HG03457 (cell line): ENCODE measurements around the gene HOXA10.

ENCODE experiments used
- ATAC-seq: cut with Tn5 transposase; IDR thresholded peaks from one replicate; pipeline ENCODE4 v1.9.1; 2021; ENCODE audit warnings: moderate number of reproducible peaks; ENCODE audit not compliant: unreplicated experiment

The HOXA10 gene

DNA sequence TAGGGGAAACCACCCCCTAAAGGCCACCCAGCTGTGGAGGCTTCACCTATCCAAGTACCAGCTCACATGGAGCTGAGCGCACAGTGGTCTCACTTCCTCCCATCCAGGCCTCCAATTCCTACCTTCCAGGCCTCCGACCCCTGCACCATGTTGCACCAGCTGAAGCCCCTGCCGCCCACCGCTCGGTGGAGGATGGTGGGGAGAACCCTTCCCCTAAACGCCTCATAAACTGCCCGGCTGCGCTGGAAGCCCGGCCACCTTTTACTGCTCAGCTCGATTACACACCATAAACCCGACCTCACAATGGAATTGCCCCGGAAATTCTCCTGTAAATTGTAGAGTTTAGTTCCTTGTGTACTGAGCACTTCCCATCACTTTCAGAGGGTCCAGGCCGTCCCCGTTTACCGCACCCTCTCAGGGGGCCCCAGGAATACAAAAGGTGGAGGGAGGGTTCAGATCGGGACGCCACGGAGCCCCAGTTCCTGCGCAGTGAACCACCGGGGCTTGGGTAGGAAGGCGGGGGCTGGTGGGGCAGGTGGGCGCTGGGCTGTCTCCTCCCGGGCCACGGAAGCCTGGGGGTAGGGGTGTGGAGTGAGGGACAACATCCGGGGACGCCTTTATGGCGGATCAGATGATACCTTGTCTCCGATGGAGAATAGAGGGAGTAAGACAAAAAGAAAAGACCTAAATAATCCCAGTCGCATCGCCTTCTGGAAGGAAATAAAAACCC, 16.3 kb downstream of the HOXA10 start:
- ATAC-seq: no peak

DNA sequence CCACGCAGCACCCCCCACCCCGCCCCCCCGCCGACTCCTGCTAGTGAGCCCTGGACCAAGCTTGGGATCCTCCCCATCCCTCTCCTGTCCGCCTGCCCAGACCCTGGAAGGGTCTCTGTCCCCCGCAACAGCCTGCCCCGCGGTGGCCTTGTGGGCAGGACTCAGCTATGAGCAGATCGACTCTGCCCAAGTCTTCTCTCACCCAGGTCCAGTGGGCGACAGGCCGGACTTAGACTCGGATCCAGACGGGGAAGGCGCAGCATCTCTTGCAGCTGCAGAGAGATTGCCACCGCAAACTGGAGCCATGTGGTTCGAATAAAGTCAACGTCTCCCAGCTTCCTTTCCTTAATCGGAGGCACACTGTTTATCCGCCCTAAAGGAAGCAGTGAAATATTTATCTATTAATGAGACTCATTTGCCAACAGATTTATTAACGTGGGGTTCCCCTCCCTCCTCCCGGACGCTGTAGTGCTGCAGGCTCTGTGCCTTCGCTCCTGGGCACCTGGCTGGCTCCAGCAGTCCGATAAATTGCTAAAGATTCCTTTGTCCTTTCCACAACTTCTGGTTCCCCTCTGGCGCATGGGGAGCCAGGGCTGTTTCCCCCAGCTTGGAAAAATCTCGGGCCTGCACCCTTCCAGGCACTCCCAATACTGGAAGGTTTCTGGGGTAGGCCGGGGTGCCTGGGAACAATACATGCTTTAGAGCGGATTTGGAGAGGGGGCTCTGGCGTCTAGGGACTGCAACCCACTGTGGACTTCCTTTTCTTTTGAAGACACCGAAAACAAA, 17.0 kb downstream of the HOXA10 start:
- ATAC-seq: no peak

DNA sequence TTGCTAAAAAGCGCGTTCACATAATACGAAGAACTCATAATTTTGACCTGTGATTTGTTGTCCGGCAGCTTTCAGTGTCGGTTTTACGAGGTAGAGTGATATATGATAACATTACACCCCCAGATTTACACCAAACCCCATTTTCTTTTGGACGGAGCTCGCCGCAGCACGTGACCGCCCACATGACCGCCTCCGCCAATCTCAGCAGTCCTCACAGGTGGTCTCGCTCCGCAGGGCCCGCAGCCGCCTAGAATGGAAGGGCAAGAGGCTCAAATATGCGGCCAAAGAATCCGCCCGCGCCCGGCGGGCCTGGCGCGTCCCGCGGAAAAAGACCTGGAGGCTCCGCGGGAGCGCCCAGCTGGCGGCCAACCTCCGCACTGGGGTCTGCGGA, 17.6 kb downstream of the HOXA10 start, which contains the start of gene HOXA7:
Gene HOXA7, minus strand, starts transcription at position 168 of the 391 bp plus-strand sequence. Its CDS starts 130 bp downstream, at position 38.
- ATAC-seq: no peak

DNA sequence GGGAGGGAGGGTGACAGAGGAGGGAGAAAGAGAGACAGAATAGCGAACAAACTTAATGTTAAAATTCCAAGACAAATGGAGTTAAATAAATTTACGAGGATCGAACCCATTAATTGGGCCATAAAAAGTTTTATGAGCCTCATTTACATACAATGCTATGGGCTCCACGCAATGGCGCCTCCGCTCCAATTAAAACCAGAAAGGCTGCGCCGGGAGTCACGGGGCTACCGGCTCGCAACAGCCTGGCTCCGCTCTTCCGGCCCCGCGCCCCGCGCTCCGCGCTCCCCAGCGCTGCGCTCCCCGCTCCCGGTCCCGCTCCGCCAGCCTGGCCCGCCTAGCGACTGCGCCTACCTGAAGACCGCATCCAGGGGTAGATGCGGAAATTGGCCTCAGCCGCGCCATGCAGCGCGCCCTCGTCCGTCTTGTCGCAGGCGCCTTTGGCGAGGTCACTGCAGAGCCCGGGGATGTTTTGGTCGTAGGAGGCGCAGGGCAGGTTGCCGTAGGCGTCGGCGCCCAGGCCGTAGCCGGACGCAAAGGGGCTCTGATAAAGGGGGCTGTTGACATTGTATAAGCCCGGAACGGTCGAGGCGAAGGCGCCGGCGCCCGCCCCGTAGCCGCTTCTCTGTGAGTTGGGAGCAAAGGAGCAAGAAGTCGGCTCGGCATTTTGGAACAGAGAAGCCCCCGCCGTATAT, 18.2 kb downstream of the HOXA10 start:
- ATAC-seq: no peak

DNA sequence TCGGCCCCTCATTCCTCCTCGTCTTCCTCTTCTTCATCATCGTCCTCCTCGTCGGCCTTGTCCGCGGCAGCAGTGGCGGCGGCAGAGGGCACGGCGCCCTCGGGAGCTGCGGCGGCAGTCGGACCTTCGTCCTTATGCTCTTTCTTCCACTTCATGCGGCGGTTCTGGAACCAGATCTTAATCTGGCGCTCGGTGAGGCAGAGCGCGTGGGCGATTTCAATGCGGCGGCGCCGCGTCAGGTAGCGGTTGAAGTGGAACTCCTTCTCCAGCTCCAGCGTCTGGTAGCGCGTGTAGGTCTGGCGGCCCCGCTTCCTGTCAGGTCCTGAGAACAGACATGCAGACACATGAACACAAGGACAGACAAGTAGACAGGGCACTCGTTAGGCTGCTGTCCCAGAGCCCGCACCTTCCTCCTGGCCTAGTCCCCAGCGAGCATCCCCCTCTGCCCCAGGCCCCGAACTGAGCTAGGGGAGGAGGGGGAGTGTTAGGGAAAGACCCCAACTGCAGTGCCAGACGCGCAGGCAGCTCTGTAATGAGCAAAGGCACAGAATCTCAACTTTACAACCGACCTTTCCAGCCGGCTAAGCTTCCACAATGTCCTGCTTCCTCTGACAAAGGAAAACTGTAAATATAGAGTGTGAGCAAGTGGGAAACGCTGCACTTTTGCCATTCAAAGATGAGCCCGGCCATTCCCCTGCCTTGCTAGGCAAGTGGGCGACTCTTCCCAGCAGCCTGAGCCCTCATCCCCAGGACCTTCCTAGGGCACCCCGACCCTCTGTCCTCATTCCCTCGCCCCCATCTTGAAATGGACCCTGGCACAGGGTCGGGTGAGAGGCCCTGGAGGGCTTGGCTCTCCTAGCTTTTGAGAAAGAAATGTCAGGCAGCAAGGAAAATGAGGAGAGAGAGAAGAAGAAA, 19.0 kb downstream of the HOXA10 start:
- ATAC-seq: no peak

DNA sequence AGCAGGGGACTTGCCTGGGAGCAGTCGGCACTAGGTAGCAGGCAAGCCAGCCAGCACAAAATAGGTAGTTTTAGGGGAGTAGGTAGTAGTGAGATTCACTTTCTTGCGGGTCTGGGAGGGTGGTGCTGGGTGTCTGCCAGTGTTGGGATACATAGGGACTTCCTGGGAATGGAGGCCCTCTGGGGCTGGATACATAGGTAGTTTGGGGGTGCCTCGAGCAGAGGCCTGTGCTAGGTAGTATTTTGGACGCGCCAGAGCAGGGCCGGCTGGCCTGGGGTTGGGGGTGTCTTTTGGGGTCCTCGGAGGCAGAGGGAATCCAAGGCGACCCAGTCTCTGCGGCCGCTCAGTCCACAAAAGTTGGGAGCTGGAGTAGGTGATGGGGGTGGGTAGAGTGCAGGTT, 19.8 kb downstream of the HOXA10 start:
- no peak for ATAC-seq

DNA sequence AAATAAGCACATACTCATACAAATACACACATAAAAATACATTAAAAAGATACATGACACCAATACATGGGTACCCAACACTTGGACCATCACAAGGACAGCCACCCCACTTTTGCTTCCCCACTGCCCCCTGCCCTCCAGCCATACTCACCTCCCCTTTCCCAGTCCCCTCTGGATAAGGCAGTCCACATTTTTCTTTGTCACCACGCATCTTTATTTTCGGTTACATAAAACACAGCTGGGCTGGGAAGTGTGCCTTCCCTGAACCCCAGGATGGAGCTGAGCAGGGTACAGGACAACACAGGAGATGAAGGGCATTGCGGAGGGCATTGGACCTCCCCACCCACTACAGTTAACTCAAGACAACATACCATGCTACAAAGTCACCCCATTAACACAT, 20.6 kb downstream of the HOXA10 start:
- no peak for ATAC-seq

DNA sequence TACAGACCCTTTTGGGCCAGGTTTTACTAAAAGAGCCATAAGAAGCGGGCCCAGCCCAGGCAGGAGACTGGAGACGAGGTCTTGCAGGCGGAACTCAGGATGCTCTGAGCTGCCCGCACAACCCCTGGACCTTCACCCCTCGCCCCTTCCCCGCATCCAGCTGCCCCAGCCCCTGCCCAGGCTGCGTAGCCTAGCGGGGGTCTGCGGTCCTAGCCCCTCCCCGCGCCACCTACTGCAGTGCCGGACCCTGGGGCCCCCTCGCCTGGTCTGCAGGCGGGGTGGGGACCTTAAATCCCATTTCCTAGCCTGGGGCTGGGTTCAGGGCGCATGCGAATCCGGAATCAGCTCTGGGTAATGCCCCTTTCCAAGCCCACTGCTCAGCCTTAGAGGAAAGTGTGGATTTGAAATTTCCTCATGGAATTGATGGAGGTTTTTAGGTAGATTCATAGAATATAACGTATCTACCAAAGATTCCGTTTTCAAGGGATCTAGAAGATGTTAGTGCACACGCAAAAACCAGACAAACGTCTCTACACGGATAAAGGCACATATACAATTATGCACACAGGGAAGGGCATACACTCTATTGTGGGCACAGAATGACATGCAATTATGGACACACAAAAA, 21.2 kb downstream of the HOXA10 start:
- ATAC-seq: no peak

DNA sequence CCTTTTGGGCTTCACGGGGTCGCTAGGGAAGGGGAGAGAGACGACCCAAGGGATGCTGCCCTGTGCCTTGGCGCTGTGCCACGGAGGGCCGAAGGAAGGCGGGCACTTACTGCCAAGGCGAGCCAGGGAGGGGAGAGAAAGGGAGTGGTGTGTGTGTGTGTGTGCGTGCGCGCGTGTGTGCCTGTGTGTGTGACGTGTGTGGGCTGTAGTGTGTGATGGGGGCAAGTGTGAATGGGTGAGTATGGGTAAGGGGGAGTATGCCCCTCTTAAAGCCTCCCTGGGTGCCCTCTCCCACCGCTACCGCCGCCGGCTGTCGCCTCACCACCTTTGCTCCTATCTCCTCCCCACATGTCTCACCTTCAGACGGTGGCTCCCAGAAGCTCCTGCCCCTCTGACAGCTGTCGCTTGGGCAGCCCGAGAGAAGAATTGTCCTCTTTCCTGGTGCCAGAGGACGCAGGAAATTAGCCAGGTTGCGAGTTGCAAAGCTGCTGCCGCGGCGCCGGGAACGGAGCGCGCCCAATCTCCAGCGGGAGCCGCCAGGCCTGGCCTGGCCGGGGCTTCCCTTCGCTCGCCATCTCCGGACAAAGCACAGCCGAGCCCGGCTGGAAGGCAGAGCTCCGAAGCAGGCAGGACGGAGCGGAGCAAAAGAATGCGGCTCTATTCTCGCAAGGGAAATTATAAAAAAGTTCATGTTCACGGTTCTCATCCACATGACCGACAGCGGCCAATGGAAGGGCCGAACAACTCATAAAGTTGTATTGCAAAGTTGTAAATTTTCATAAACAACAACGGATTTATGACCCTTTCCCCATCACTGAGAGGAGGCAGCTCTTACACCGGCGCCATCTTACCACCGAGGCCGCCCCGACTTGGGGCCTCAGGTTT, 21.9 kb downstream of the HOXA10 start, which contains the start of gene HOXA3:
Gene HOXA3, minus strand, starts transcription at position 653 of the 885 bp plus-strand sequence. CDS start 41,943 bp downstream, outside the sequence.
- no peak for ATAC-seq

DNA sequence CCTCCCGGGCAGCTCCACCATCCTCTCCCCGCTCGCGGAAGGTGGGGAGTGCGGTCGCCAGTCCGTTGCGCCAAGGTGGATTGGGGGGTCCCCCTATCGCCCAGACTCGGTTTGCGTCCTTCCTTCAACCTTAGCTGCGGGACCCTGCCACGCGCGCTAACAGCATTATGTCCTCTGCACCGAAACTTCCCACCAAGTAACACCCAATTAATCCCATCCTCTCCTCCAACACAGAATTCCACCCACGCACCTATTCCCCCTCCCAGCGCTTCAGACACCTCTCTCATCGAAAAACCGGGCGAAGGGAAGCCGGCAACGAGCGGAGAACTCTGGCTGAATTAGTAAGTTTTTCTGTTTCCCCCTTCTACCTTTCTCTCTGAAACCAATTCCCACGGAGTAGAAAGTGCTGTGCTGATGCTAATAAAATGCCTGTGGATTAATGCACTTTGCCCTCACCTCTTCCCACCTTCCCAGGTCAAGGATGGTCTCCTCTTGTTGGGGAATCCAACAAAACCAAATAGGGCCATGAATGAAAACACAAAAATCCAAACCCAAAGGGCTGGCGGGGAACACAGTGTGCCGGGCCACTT, 22.7 kb downstream of the HOXA10 start:
- ATAC-seq: no peak

DNA sequence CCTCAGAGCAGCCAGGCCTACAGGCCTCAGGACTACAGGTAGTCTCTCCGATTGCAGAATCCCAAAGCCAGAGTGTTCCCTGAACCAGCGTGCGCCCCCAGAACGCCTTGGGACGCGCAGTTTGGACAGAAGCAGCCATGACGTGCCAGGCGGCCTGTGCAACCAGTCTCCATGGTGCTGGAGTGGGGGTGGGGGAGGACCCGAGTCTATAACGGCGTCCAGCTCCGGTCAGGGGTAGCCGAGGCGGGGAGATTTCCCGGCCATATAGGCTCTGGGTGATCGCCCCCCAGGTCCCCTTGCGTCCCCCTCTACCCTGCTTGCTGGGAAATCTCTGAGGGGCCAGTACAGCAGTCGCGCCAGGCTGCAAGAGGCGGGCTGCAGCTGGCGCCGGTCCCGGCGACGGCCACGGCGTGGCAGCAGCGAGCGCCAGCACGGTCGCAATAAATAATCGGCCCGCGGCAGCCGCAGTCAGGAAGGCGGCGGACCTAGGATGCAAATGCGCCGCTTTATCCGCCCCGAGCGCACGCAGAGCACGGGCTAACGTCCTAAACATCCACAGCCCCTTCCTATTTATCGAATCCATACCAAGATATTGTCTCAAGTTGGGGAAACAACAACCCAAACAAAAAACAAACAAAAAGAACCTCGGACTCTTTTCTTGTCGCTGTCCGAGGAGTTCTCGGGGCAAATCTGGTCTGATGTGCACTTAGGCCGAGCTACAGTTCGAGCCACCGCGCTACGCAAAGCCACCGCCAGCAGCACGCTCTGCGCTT, 23.4 kb downstream of the HOXA10 start:
- no peak for ATAC-seq

DNA sequence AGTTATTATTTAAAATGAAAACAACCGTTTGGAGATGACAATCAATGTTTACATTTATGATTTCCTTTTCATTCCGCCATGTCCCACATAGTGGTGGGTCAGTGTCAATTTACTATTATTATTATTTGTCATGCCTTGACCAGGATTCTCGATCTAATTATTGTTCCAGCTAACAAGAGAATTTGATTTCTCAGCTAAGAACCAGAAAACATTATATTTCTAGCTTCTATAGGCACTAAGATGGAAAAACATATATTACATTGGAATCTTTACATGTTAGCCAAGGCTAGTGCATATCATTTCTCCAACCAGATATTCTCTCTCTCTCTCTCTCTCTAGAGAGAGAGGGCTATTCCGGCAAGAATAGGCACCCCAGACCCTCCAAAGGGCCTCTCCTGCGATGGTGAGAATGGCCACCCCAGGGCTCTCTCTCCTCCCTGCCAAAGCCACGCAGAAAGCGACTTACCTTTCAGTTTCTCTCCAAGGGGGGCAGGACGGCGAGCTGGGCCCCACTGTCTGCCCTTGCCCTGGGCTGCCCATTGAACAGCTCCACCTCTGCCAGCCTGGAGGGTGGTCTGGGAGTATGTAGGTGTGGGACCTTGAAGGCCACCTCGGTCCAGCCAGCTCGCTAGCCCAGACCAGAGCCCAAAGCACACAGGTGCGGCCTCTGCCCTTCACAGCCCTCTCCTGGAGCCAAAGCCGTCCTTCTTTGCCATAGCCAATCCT, 24.1 kb downstream of the HOXA10 start:
- ATAC-seq: no peak

DNA sequence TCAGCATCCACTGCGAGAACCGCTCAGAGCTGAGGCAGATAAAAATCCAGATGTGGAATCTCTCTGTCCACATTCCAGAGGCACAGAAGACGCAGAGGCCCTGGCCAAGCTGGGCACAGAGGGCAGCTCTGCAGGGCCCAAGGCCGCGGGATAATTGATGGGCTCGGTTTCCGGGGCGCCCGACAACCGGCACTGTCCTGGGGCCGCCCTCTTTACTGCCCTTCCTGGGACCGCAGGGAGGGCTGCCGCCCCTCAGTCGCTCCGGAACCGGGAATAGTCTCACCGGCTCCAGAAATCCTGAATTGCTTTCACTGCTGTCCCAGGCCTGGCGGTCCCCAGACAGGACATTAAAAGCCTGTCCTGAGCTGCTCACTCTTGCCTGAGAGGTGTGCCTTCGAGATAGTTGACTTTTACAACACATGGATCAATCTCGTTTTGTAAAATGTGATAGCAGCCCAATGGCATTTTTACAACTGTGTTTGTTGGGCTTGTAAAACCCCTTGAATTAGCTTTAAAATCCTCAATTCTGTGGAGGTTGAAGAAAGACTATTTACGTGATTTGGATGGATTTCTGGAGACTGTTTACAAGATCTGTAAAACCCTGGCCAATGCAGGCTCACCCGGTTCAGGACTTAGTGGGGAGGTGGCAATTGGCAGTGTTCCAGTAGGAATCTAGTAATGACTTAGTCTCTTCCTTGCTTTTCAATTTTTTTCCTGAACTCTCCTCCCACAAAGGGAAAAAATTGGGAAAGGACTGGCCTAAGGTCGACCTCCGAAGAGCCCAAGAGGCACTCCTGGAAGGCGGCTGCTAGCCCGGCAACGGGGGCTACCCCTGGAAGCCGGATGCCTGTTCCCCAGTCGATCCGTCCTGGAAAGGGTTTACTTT, 25.1 kb downstream of the HOXA10 start:
- no peak for ATAC-seq

DNA sequence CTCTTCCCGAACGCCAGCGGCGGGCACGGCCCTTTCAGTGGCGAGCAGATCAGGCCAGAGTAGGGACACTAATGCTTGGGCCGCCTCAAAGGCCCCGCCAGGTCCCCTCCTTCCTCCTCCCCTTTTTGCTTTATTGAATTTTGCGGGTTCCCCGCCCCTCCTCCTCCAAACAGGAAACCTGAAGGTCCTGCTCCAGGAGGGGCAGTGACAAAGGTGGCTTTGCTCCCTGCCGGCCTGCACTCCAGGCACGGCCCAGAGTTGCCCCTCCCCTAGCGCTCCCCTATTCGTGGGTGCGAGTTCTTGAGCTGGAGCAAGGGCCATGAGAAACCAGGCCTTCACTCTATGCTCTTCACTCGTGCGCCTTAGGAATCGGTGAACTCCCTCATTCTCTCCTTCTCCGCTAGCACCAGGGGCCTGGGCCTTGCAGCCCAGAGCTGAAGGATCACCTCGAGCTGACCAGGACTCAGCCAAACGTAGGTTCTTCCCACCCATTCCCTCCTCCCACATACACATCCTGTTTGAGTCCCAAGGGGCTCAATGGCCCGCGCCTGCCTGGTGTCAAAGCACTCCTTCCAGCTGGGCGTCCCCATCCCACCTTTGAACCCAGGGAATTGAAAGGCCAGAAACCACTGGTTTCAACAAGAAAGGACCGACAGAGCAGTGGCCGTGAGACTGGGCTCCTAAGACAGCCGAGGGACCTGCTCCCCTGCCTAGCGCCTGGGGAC, 25.9 kb downstream of the HOXA10 start:
- ATAC-seq: no peak

DNA sequence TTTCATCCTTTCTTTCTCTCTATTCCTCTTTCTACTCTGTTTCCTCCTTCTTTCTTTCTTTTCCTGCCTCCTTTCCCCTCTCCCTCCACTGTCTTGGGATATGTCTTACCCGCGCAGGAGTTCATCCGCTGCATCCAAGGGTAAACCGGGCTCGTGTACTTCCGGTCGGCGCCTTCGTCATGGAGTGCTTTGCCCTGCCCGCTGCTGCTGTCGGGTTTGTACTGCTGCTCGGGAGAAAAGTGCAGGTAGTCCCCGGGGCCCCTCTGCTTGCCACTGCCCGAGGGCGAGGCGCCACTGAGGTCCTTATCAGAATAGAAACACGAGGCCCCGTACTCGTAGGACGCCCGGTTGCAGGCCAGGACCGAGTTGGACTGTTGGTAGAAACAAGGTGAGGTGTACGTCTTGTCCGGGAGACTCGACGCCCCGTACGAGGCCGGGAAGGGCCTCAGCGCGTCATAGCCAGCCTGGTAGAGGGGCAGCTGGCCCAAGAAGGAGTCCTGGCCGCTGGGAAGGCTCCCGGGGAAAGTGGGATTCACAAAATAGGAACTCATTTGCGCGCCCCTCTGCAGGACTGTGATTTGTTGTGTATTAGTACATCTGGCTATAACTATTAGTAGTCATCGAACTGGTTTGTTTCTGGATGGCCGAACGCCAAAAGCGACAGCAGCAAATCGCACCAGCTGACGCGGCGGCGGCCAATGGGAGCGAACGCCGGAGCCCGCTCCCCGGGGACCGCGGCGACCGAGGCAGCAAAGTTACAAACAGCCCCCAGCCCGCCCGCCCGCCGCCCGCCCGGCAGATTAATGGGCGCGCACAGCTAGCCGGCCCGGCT, 26.7 kb downstream of the HOXA10 start, which contains the start of gene HOXA6:
Gene HOXA6, minus strand, starts transcription at position 576 of the 832 bp plus-strand sequence. Its CDS starts 25 bp downstream, at position 551.
- ATAC-seq: no peak
